SK-N-SH (cell line): ENCODE results near the gene DOC2A. TPM values are rescaled to one million over a fixed set of nuclear protein-coding genes. Genes with fewer than 3 reads are reported as not detected.
"Not testable (repeated sequence)": the region's sequence is repeated elsewhere in the genome, so short reads cannot be mapped to it uniquely, and the experiment has no call there.

ENCODE experiments used
- CTCF ChIA-PET: fragments of 300-600, 350-600 bp; formaldehyde crosslinking; extraction: SDS; loops from one replicate; lab custom pipeline; 2021; lab: Yijun Ruan, JAX
- POLR2A ChIA-PET: fragments of 350-600 bp; sonication (Branson Sonifier 250); formaldehyde crosslinking; extraction: SDS; loops from one replicate; lab custom pipeline; 2020; ENCODE audit warnings: antibody characterized with exemption, inconsistent platforms; lab: Yijun Ruan, JAX
- DNase-seq: peaks from one replicate; pipeline ENCODE4 v3.0.0; 2012
- H2AFZ ChIP-seq: fragments of 200-600 bp; sonication (generic); 2 replicates; pipeline ENCODE4 v1.8.1; 2016; ENCODE audit warnings: antibody characterized with exemption, mild to moderate bottlenecking, low read depth
- H3F3A ChIP-seq: fragments of 200-600 bp; sonication (generic); replicated peaks from 2 replicates; pipeline ENCODE3; 2016; ENCODE audit warnings: antibody characterized with exemption, mild to moderate bottlenecking; ENCODE audit not compliant: insufficient read depth
- H3K27ac ChIP-seq, 2 experiments: fragments of 200-500 bp in 1 of 2; fragments of 200-600 bp in 1 of 2; sonication (Bioruptor generic) in 1 of 2; sonication (generic), shearing (Covaris generic) in 1 of 2; 2 replicates each; pipeline versions ENCODE4 v1.5.1 to v1.6.1; 2014 to 2016; ENCODE audit warnings: low read depth in 2 of 2, inconsistent platforms in 1 of 2, low read length in 1 of 2, mild to moderate bottlenecking in 1 of 2, mixed read lengths in 1 of 2
- H3K27me3 ChIP-seq: fragments of 200-600 bp; sonication (generic), shearing (Covaris generic); 2 replicates; pipeline ENCODE4 v1.6.1; 2016; ENCODE audit warnings: mixed run types; ENCODE audit not compliant: insufficient read depth
- H3K36me3 ChIP-seq, 2 experiments: fragments of 200-500 bp in 1 of 2; fragments of 200-600 bp in 1 of 2; sonication (Bioruptor generic) in 1 of 2; sonication (generic) in 1 of 2; replicated peaks in 1 of 2; 2 replicates each; pipeline versions ENCODE3 to v1.5.1; 2014 to 2016; ENCODE audit warnings: low read length in 1 of 2, mild to moderate bottlenecking in 1 of 2; ENCODE audit not compliant: insufficient read depth in 2 of 2, control insufficient read depth in 1 of 2
- H3K4me1 ChIP-seq, 2 experiments: fragments of 200-500 bp in 1 of 2; fragments of 200-600 bp in 1 of 2; sonication (Bioruptor generic) in 1 of 2; sonication (generic), shearing (Covaris generic) in 1 of 2; 2 replicates each; pipeline versions ENCODE4 v1.5.1 to v1.6.1; 2014 to 2016; ENCODE audit warnings: low read depth in 1 of 2, low read length in 1 of 2, mixed run types in 1 of 2; ENCODE audit not compliant: insufficient read depth in 2 of 2, control insufficient read depth in 1 of 2
- H3K4me2 ChIP-seq: fragments of 200-600 bp; sonication (generic), shearing (Covaris generic); 2 replicates; pipeline ENCODE4 v1.6.1; 2017; ENCODE audit warnings: mixed run types
- H3K4me3 ChIP-seq, 2 experiments: fragments of 200-500 bp in 1 of 2; fragments of 200-600 bp in 1 of 2; sonication (Bioruptor generic) in 1 of 2; sonication (generic), shearing (Covaris generic) in 1 of 2; 2 replicates each; pipeline versions ENCODE4 v1.5.1 to v1.8.1; 2014 to 2016; ENCODE audit warnings: low read depth in 2 of 2, inconsistent platforms in 1 of 2, low read length in 1 of 2, mild to moderate bottlenecking in 1 of 2, mixed read lengths in 1 of 2, moderate library complexity in 1 of 2
- H3K79me2 ChIP-seq: fragments of 200-600 bp; sonication (generic); 2 replicates; pipeline ENCODE4 v1.8.1; 2017; ENCODE audit warnings: mild to moderate bottlenecking; ENCODE audit not compliant: insufficient read depth
- H3K9ac ChIP-seq: fragments of 200-600 bp; sonication (generic); 2 replicates; pipeline ENCODE4 v1.6.1; 2017; ENCODE audit warnings: mixed run types
- H3K9me2 ChIP-seq: fragments of 200-600 bp; sonication (generic); 2 replicates; pipeline ENCODE4 v1.6.1; 2017; ENCODE audit warnings: mixed run types
- H3K9me3 ChIP-seq: fragments of 200-600 bp; sonication (generic); 2 replicates; pipeline ENCODE4 v1.6.1; 2017; ENCODE audit warnings: mixed run types, mild to moderate bottlenecking, moderate library complexity
- H4K20me1 ChIP-seq: fragments of 200-600 bp; sonication (generic); 2 replicates; pipeline ENCODE4 v1.6.1; 2017; ENCODE audit warnings: mild to moderate bottlenecking, mixed run types; ENCODE audit not compliant: insufficient read depth
- EZH2phosphoT487 ChIP-seq: fragments of 200-600 bp; sonication (generic); IDR thresholded peaks from 2 replicates; pipeline ENCODE4 v1.6.1; 2017; ENCODE audit warnings: low read depth, mixed run types, mild to moderate bottlenecking, antibody characterized with exemption, moderate library complexity, borderline replicate concordance
- FOSL2 ChIP-seq: IDR thresholded peaks from 2 replicates; pipeline ENCODE4 v1.4.0; 2012; ENCODE audit warnings: low read depth, mild to moderate bottlenecking, moderate library complexity, borderline replicate concordance
- JUND ChIP-seq: IDR thresholded peaks from 2 replicates; pipeline ENCODE4 v1.4.0; 2012
- MXI1 ChIP-seq: IDR thresholded peaks from 2 replicates; pipeline ENCODE4 v1.6.1; 2012; ENCODE audit warnings: mild to moderate bottlenecking, low read depth, low read length, improper control_type of control experiment
- NFIC ChIP-seq: IDR thresholded peaks from 2 replicates; pipeline ENCODE4 v1.4.0; 2012; ENCODE audit warnings: borderline replicate concordance
- NRF1 ChIP-seq: IDR thresholded peaks from 2 replicates; pipeline ENCODE4 v1.6.1; 2012; ENCODE audit warnings: low read depth, mild to moderate bottlenecking, low read length
- TAF1 ChIP-seq: IDR thresholded peaks from 2 replicates; pipeline ENCODE4 v1.6.1; 2012; ENCODE audit warnings: low read depth, mild to moderate bottlenecking, low read length, moderate library complexity, borderline replicate concordance
- YY1 ChIP-seq: IDR thresholded peaks from 2 replicates; pipeline ENCODE4 v1.4.0; 2012; ENCODE audit warnings: low read depth, mild to moderate bottlenecking
- WGBS: methylation state at CpG from one replicate; pipeline ENCODE4 v1.1.6; 2017; ENCODE audit warnings: low lambda C conversion rate; 5-methylcytosine and 5-hydroxymethylcytosine counted together
- polyA plus RNA-seq, 3 experiments: library from polyadenylated mRNA; depleted of rRNA; stranded (reverse); fragments of >200 nt; gene quantifications; 2 replicates each; pipeline ENCODE4 v1.2.3, GENCODE V29; 2012
- TF ChIP-seq, protein P1 (sequence below): IDR thresholded peaks from 2 replicates; pipeline ENCODE4 v1.6.1; 2012; ENCODE audit warnings: mild to moderate bottlenecking, low read depth, low read length, moderate library complexity

DOC2A gene
- polyA plus RNA-seq, 1 of the 3 experiments (the other 2 are of a cell fraction): 10.4 TPM

- no peak for DNase-seq
- no peaks in the 10 kb centered on the region for H4K20me1 ChIP-seq
- TF ChIP-seq YY1: no peak
- TF ChIP-seq EZH2phosphoT487: no peak
- no peak for TF ChIP-seq TAF1
- H3K4me1 ChIP-seq: peaks cover 0 to 2% of the 10 kb centered on the region in 2 experiments; a peak in 1 of 4 replicates
- 83% methylated on average over 6 of the region's 6 CpGs for WGBS
- H3K9me3 ChIP-seq: no peaks in the 10 kb centered on the region
- no peak within 1 kb of the TSS for H3K4me2 ChIP-seq
- H3K27ac ChIP-seq: no peak within 1 kb of the TSS
- CTCF ChIA-PET: interaction anchor here (0.6 to 3.4 kb wide), 6 partner anchors 9 to 322 kb away, joined by 3 to 43 read pairs (median 3); partner anchors contain the start of gene TLCD3B
- H3K9ac ChIP-seq: no peak within 1 kb of the TSS
- no peaks in the 10 kb centered on the region for H3K9me2 ChIP-seq
- no peak within 1 kb of the TSS for H3K4me3 ChIP-seq
- no peaks in the 10 kb centered on the region for H3K27me3 ChIP-seq
- no peak within 1 kb of the TSS for H2AFZ ChIP-seq
- no peaks in the 10 kb centered on the region for H3K36me3 ChIP-seq
- H3K79me2 ChIP-seq: no peaks in the 10 kb centered on the region
- H3F3A ChIP-seq: peaks cover 6% of the 10 kb centered on the region
- POLR2A ChIA-PET: interaction anchor here (1.2 kb wide), 1 partner anchor 9 kb away, joined by 5 read pairs; the partner anchor contains the start of gene TLCD3B
These were observed 12.1 kb upstream of the DOC2A start, which contains the start of gene C16orf92 for GRCh38 chr16:30022887-30023286. Gene C16orf92, plus strand, starts transcription at chr16:30023198. Its CDS starts 143 bp downstream, at chr16:30023341.

GRCh38 chr16:30018731-30019158 lies 7.9 kb upstream of the DOC2A start:
- POLR2A ChIA-PET: no interaction called here
- TF ChIP-seq NRF1 (no peak), NFIC (no peak), FOSL2 (no peak), JUND (no peak), MXI1 (no peak)
- TF ChIP-seq, protein P1, sequence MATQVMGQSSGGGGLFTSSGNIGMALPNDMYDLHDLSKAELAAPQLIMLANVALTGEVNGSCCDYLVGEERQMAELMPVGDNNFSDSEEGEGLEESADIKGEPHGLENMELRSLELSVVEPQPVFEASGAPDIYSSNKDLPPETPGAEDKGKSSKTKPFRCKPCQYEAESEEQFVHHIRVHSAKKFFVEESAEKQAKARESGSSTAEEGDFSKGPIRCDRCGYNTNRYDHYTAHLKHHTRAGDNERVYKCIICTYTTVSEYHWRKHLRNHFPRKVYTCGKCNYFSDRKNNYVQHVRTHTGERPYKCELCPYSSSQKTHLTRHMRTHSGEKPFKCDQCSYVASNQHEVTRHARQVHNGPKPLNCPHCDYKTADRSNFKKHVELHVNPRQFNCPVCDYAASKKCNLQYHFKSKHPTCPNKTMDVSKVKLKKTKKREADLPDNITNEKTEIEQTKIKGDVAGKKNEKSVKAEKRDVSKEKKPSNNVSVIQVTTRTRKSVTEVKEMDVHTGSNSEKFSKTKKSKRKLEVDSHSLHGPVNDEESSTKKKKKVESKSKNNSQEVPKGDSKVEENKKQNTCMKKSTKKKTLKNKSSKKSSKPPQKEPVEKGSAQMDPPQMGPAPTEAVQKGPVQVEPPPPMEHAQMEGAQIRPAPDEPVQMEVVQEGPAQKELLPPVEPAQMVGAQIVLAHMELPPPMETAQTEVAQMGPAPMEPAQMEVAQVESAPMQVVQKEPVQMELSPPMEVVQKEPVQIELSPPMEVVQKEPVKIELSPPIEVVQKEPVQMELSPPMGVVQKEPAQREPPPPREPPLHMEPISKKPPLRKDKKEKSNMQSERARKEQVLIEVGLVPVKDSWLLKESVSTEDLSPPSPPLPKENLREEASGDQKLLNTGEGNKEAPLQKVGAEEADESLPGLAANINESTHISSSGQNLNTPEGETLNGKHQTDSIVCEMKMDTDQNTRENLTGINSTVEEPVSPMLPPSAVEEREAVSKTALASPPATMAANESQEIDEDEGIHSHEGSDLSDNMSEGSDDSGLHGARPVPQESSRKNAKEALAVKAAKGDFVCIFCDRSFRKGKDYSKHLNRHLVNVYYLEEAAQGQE: no peak
- TF ChIP-seq, all 33 proteins: peak for 0
- Histone ChIP-seq H2AFZ (no peak overlapping the region), H3K27me3 (no peaks in the 10 kb centered on the region), H4K20me1 (no peaks in the 10 kb centered on the region), H3K4me2 (no peak overlapping the region), H3K4me3 (no peak overlapping the region), H3K36me3 (no peaks in the 10 kb centered on the region), H3K9me3 (no peaks in the 10 kb centered on the region), H3K9me2 (no peaks in the 10 kb centered on the region), H3K9ac (no peak overlapping the region), H3F3A (peaks cover 6% of the 10 kb centered on the region), H3K27ac (no peak overlapping the region), H3K4me1 (peaks cover 0 to 2% of the 10 kb centered on the region in 2 experiments; a peak in 1 of 4 replicates), H3K79me2 (no peaks in the 10 kb centered on the region)
- WGBS: 64% methylated on average over 4 of the region's 4 CpGs
- CTCF ChIA-PET: interaction anchor here (0.9 to 2.0 kb wide), 6 partner anchors 12 to 318 kb away, joined by 3 to 7 read pairs (median 4); partner anchors contain the start of gene TLCD3B
- no peak for DNase-seq

- H3K4me2 ChIP-seq, H3K4me1 ChIP-seq, H2AFZ ChIP-seq, H3K9ac ChIP-seq, H3F3A ChIP-seq, POLR2A ChIA-PET, H3K36me3 ChIP-seq, H3K27ac ChIP-seq, H4K20me1 ChIP-seq, H3K4me3 ChIP-seq, H3K9me2 ChIP-seq, H3K79me2 ChIP-seq, DNase-seq, H3K27me3 ChIP-seq, H3K9me3 ChIP-seq: not testable (repeated sequence)
- CTCF ChIA-PET: interaction anchor here (0.9 to 1.1 kb wide), 2 partner anchors 12 to 13 kb away, joined by 3 read pairs; partner anchors contain the start of gene TLCD3B
- 74% methylated on average over 4 of the region's 4 CpGs for WGBS
These were observed 7.1 kb upstream of the DOC2A start for GRCh38 chr16:30017937-30018336.
